ENCODE results near the gene IL17RD.

The IL17RD gene

DNA sequence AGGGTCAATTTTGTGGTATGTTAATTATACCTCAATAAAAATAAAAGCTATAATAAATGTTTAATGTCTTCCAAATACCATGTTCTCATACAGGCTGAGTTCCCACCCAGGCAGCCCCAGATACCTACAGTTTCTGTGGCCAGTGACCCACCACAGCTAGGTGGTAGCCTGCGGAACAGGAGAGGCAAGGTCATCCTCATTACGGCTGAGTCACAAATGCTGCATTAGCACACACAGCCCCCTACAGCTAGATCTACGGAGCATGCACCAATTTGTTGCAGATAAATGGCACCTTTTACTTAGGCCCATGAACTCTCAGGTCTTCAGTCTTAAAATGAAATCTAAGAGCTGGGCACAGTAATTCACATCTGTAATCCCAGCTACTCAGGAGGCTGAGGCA lies 99.6 kb downstream of the IL17RD start:
- DNase-seq (ENCODE audit: low read depth): no peak

DNA sequence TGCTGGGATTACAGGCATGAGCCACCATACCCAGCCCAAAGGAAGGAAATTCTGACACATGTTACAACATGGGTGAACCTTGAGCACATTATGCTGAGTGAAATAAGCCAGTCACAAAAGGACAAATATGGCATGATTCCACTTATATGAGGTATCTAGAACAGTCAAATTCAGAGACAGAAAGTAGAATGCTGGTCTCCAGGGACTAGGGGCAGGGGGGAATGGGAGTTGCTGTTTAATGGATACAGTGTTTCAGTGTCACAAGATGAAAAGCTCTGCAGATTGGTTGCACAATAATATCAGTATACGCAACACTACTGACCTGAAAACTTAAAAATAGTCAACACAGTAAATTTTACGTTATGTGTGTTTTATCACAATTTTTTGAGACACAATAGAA lies 100.6 kb downstream of the IL17RD start:
- DNase-seq (ENCODE audit: low read depth): no peak

GRCh38 chr3:57064001-57064400 lies 101.2 kb downstream of the IL17RD start:
- DNase-seq (ENCODE audit: low read depth): no peak

DNA sequence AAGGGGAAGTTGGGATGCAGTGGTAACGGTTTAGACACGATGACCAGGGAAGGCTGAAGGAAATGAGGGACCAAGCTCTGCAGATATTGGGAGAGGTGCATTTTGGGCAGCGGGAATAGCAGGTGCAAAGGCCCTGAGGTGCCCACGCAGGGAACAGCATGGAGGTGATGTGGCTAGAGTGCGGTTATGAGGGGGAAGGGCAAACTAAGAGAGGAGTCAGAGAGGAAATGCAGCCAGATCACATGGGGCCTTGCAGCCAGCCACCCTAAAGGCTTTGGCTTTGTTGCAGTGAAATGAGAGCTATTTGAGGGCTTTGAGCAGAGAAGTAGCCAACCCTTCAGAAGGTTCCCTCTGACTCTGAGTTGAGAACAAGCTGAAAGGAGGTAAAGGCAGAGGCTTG lies 102.1 kb downstream of the IL17RD start:
- no peak for DNase-seq (ENCODE audit: low read depth)

DNA sequence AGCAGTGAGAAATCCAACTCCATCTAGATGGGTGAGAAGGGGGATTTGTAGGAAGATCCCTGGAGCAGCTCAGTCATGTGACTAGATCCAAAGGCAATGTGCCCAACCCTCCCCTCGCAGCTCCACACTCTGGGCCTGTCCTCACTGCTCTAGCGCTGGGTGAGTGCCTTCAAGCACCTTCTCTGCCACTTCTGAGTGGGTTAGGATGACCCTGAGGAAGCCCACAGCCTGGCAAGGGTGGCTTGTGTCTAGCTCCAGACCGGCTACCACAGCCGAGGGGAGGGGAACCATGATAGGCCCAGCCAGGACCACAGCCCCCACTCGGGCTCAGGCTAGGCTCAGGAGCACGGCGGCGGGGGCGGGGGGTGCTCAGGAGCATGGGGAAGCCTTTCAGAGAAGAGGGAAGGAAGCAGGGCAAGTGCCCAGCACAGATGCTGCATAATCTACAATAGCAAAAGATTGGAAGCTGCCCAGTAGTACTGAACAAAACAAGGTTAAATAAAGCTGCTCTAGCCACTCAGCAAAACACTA lies 103.0 kb downstream of the IL17RD start:
- no peak for DNase-seq (ENCODE audit: low read depth)

- DNase-seq (ENCODE audit: low read depth): no peak
Measured at GRCh38 chr3:57061556-57061955, 103.6 kb downstream of the IL17RD start.

GRCh38 chr3:57060089-57060821 lies 104.9 kb downstream of the IL17RD start, which contains the start of gene SPATA12:
Gene SPATA12 (plus strand): TSS chr3:57060664. CDS start chr3:57073695, 13,031 bp downstream.
- no peak for DNase-seq (ENCODE audit: low read depth)

GRCh38 chr3:57059411-57059810 lies 105.7 kb downstream of the IL17RD start:
- DNase-seq (ENCODE audit: low read depth): no peak

- no peak for DNase-seq (ENCODE audit: low read depth)
Measured at GRCh38 chr3:57057351-57057750, 107.8 kb downstream of the IL17RD start.

DNA sequence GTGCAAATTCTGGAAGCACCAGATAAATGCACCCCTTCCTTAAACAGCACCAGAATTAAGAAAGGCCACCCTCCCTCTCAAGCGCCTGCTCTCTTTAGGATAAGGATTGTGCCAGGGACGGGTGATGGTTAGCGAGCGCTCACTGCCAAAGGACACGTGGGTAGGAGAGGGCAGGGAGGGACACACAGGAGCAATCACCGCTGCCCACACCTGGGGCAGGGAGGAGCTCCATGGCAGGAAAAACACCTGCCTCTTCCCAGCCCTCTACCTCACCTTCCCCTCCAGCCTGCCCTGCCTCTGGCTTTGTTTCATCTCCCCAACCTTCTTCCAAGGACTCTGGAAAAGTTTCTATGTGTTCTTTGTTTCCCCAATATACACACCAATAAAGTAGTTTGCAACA lies 112.0 kb downstream of the IL17RD start:
- DNase-seq (ENCODE audit: low read depth): no peak

- DNase-seq (ENCODE audit: low read depth): no peak
Measured at GRCh38 chr3:57052662-57053061, 112.5 kb downstream of the IL17RD start.

DNA sequence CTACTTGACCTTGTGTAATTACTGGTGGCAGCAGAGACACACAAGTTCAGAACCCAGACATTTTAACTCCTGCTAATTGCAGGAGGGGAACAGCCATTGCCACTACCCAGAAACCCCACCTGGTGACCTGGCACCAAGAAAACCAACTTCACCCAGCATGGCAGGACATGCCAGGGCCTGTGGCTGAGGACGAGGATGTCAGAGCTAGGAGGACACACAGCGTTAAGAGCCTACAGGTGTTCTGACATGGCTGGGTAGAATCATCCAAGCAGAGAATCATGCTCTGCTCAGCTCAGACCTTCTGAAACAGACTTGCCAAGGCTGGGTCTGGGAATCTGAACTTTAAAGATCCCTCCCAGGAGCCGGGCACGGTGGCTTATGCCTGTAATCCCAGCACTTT lies 116.4 kb downstream of the IL17RD start:
- DNase-seq (ENCODE audit: low read depth): no peak

GRCh38 chr3:57048052-57048671 lies 117.0 kb downstream of the IL17RD start:
- DNase-seq (ENCODE audit: low read depth): no peak

- DNase-seq (ENCODE audit: low read depth): no peak
Measured at GRCh38 chr3:57046101-57046765, 118.9 kb downstream of the IL17RD start.

GRCh38 chr3:57043518-57043917 lies 121.6 kb downstream of the IL17RD start:
- DNase-seq (ENCODE audit: low read depth): no peak

GRCh38 chr3:57041674-57042073 lies 123.5 kb downstream of the IL17RD start:
- DNase-seq (ENCODE audit: low read depth): no peak

Measured in activated T-helper 9 cell treated with anti-CD3 and anti-CD28 coated beads, Interleukin-2, amount 50 U/mL, for 16 hours (primary cell).